NCI-H146 treated with DMSO at 0.1 percent for 48 hours (cell line): ENCODE data around the gene FIGNL2.
"Not testable (repeated sequence)": the region's sequence is repeated elsewhere in the genome, so short reads cannot be mapped to it uniquely, and the experiment has no call there.

Experiments used
- DNase-seq: peaks from one replicate; lab custom pipeline; 2025; ENCODE audit not compliant: unreplicated experiment; lab: John Stamatoyannopoulos, UW

FIGNL2 gene

GRCh38 chr12:51818566-51819300, 29.8 kb downstream of the FIGNL2 start:
- no peak for DNase-seq

DNA sequence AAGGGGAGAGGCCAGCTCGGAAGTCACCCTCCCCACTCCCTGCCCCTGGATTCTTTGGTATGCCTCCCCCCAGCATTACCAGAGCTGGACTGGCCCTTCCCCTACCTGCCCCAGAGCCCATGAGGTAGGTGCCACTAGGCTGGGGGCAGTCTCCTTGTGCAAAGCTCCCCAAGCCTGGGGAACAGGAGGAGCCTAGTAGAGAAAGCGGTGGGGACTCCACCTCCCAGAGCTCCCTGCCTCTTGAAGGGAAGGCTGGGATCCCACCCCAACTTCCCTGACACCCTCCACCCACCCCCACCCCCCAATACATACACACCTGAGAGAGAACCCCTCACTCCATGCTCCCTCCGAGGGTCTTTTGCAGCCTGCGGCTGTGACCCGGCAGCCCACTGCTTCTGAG, 30.4 kb downstream of the FIGNL2 start:
- no peak for DNase-seq

DNA sequence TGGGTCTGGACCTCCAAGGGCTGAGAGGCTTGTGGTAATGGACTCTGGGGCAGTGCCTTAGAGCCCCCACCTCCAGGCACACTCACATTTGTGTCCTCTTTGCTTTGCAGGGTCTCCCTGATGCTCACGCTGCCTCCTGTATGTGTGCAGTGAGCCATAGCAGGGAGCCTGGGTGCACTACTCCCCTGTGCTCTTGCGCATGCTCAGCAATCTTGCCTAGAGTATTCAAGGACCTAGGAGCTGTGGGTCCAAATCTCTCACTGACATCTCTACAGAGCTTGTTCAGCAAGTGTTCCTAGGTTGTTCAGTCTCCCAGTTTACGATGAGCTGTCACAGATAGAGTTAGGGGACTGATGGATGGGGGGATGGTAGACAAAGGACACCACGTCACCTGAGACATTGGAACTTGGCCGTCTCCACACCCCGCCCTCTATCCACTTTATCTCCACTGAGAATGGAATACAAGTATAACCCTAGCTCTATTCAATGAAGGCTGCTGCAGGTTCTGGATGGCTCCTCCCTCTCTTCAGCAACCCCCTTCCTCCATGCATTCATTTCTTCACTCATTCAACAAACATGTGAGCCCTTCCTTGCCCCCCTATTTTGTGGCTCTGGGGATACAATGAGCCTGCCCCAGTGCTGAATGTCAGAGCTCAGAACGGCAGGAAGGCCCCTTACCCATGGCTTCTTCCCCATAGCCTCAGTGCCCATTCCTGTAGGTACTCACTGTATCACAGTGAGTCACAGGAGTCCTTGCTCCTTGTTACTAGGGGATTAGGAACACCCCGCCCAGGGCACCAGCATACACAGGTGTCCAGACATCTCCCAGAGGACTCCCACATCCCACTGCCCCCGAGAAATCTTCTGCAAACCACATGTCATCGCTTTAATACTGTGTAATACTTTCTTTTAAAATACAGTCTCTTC, 31.2 kb downstream of the FIGNL2 start:
- DNase-seq = no peak

DNA sequence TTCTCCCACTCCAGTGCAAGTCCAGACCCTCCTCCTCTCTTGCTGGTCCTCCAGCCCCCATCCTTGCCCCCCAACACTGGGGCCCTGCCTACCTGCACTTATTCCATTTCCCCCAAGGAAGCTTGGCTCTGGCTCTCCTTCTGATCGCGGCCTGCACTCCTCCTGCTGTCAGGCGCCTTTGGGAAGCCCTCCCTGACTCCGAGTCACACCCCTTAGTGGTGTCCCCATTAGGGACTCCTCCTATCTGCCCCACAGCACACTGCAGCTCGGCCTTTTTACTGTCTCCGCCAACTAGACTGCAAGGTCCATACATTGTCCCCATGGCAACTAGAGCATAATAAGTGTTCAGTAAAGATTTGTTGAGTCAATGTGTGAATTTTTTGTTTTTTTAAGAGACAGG, 32.9 kb downstream of the FIGNL2 start:
- DNase-seq = no peak

GRCh38 chr12:51814311-51815088, 34.0 kb downstream of the FIGNL2 start:
- peak; percentile 29 for DNase-seq

- DNase-seq = no peak
Measured at GRCh38 chr12:51813931-51814310, 34.6 kb downstream of the FIGNL2 start.

DNA sequence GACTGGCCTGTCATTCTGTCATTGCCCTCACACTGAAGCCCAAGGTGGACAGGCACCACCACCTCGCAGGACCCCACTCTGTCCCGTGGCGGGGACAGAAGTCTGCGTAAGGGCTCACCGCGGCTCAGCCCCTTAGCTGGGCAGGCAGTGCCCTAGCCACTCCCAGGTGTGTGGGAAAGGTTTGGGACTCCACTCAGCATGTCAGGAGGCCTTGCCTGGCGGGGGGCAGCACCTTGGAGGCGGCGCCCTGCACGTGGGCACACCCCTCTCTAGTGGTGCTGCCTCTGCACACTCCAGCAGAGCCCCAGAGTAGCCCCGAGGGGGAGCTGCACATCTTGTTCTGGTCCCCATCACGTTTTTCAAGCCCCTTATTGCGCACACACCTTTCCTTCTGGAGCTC, 35.6 kb downstream of the FIGNL2 start:
- DNase-seq = no peak

GRCh38 chr12:51811203-51812202, 37.0 kb downstream of the FIGNL2 start:
- no peak for DNase-seq

- DNase-seq = no peak
Measured at GRCh38 chr12:51809193-51809592, 39.3 kb downstream of the FIGNL2 start.

DNA sequence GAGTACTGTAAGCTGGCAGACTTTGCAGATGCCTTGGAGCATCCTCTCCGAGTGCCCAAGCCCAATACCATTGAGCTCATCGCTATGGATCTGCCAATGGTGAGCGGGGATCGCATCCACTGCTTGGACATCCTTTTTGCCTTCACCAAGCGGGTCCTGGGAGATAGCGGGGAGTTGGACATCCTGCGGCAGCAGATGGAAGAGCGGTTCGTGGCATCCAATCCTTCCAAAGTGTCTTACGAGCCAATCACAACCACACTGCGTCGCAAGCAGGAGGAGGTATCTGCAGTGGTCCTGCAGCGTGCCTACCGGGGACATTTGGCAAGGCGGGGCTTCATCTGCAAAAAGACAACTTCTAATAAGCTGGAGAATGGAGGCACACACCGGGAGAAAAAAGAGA, 41.6 kb downstream of the FIGNL2 start:
- DNase-seq = no peak

DNA sequence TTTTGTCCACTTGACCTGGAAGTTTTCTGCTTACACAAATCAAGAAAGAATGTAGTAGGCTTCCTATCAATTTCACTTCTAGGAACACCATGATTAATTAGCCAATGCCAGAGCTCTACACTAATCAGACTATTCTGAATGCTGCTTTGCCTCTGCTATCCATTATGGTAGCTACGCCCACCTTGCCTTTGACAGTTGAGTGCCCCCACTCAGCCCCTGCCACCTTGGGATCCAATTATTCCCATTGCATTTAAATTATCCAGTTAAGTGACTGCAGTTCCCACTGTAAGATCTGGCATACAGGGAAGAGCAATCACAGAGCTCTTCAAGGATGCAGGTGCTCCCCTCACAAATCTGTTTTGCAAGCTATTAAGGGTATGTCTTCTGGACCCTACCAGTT, 47.5 kb downstream of the FIGNL2 start:
- DNase-seq = no peak

DNA sequence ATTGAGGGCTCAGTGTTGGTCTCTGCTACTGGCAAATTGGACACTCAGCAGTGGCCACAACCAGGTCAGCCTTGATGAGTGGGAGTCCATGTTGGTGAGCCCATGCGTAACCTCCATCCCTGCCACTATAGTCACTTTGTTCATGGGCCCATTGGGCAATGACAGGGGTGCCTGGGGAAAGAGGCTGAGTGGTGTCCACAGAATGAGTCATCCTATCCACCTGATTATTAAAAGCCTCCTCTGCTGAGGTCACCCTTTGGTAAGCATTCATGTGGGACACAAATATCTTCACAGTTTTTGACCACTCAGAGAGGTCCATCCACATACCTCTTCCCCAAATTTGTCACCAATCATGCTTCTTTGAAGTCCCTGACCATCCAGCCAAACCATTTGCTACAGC, 50.0 kb downstream of the FIGNL2 start:
- DNase-seq = no peak

DNA sequence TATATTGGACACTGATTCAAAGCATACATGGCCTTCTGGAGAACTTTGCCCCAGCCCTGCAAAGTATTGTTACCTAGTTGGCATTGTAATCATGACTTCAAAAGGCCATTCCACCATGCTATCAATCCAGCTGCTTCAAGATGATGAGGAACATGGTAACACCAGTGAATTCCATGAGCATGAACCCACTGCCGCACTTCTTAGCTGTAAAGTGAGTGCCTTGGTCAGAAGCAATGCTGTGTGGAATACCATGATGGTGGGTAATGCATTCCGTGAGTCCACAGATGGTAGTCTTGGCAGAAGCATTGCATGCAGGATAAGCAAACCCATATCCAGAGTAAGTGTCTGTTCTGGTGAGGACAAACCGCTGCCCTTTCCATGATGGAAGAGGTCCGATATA, 50.5 kb downstream of the FIGNL2 start:
- DNase-seq = not testable (repeated sequence)

DNA sequence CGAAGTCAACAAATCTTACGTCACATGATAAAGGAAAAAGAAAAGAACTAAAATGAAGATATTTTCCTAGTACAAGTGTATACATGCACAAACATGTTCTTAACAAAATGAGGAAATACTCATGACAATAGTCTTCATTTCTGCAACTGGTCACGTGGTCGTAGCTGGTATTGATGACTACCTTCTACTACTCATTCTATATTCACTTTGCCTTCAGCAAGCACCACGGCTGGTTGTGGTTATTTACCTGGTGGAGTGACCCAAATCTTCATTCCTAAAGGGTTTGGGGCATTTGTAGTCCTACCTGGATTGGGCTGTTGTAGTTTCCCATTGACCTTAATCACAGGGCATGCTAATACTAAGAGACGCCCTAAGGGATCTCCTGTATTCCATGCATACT, 51.2 kb downstream of the FIGNL2 start:
- DNase-seq = no peak

GRCh38 chr12:51793201-51793600, 55.3 kb downstream of the FIGNL2 start:
- no peak for DNase-seq

DNA sequence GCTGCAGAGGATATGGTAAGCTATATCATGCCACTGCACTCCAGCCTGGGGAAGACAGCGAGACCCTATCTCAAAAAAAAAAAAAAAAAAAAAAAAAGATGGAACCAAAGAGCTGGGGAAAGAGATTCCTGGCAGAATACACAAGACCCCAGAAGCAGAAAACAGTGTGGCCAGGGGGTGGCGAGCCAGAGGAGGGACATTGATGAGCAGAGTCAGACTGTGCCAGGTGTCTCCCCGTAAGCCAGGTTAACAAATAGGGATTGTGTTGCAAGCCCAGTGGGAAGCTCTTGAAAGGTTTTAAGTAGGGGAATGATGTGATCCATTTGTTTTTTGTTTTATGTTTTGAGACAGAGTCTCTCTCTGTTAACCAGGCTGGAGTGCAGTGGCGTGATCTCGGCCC, 56.1 kb downstream of the FIGNL2 start:
- DNase-seq = no peak

- DNase-seq = no peak
Measured at GRCh38 chr12:51788876-51789275, 59.6 kb downstream of the FIGNL2 start.

DNA sequence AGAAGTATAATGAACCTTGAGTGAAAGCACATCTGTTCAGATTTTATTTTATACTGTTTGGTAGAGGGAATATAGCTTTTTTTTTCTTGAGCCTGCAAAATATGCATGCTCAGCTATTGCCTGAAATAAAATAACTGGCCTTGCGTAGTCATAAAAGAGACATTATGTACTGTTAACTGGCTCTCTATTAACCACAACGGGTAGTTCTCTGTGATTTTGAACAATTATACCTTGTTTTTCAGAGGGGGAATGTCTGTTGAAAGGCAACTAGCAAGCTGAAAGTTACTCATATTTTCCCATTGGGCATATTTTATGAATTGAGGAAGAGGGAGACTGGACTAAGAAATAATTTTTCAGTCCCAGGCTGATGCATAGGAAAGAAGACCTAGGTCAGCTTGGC, 62.6 kb downstream of the FIGNL2 start:
- no peak for DNase-seq

- no peak for DNase-seq
Measured at GRCh38 chr12:51784688-51785087, 63.8 kb downstream of the FIGNL2 start.

DNA sequence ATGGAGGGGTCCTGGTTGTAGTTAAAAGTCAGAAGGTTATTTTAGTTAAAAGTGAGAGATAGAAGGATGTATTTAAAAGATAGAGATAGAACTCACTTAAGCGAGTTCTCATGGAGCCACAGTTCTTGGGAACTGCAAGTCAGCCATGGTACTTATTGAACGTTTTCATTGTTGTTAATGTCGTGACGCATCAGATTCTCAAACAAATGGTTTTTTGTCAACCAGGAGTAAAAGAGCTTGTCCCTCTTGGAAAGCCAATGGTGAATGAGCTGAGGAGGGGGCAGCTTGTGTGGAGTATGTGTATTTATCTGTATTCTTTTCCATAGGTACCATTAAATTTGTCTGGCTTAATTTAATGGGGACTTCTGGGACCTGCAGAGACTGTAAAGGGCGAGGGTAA, 68.6 kb downstream of the FIGNL2 start:
- DNase-seq = no peak
